NT2/D1 (cell line): ENCODE results near the gene FRAS1.
"Not testable (repeated sequence)": the region's sequence is repeated elsewhere in the genome, so short reads cannot be mapped to it uniquely, and the experiment has no call there.

Experiments used
- DNase-seq: peaks from one replicate; pipeline ENCODE4 v3.0.0-alpha.2; 2011; ENCODE audit warnings: low read depth, low spot score
- H3K27me3 ChIP-seq: 2 replicates; pipeline ENCODE4 v1.6.0; 2011; ENCODE audit warnings: mild to moderate bottlenecking; ENCODE audit not compliant: insufficient read length, insufficient read depth
- H3K36me3 ChIP-seq: 2 replicates; pipeline ENCODE4 v1.6.1; 2011; ENCODE audit warnings: mild to moderate bottlenecking, low read length, mixed read lengths; ENCODE audit not compliant: insufficient read depth, insufficient read length
- H3K4me1 ChIP-seq: 2 replicates; pipeline ENCODE4 v1.5.1; 2011; ENCODE audit not compliant: insufficient read depth, insufficient read length
- H3K4me3 ChIP-seq: 2 replicates; pipeline ENCODE4 v1.5.1; 2011; ENCODE audit warnings: low read depth; ENCODE audit not compliant: insufficient read length
- H3K9ac ChIP-seq: 2 replicates; pipeline ENCODE4 v1.6.0; 2011; ENCODE audit warnings: low read depth; ENCODE audit not compliant: insufficient read length
- H3K9me3 ChIP-seq: 2 replicates; pipeline ENCODE4 v1.5.1; 2011; ENCODE audit warnings: mild to moderate bottlenecking, low read length; ENCODE audit not compliant: insufficient read depth
- SUZ12 ChIP-seq: IDR thresholded peaks from 2 replicates; pipeline ENCODE4 v1.6.1; 2011; ENCODE audit not compliant: insufficient read length, insufficient read depth; ENCODE audit errors: extremely low read depth
- YY1 ChIP-seq: IDR thresholded peaks from 2 replicates; pipeline ENCODE4 v1.6.1; 2011; ENCODE audit not compliant: insufficient read length, insufficient read depth
- ZNF274 ChIP-seq: IDR thresholded peaks from 2 replicates; pipeline ENCODE4 v1.6.1; 2011; ENCODE audit warnings: mild to moderate bottlenecking, low read depth, low read length

The FRAS1 gene

DNA sequence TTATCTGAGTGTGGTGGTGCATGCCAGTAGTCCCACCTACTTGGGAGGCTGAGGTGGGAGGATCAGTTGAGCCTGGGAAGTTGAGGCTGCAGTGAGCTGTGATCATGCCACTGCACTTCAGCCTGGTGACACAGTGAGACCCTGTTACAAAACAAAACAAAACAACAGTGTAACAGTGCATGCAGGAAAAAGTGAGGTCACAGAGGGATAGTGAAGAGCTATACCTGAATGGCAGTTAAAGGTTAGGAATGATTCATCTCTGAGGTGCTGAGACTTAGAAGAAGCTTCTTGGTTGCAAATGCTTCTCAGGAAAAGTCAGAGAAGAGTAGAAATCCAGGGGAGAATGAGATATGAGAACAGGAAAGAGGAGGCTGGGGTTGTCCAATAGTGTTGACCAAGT, 178.7 kb downstream of the FRAS1 start:
- Histone ChIP-seq H3K4me1 (no peaks in the 10 kb centered on the region), H3K4me3 (no peak overlapping the region), H3K36me3 (no peaks in the 10 kb centered on the region), H3K27me3 (no peaks in the 10 kb centered on the region), H3K9ac (no peak overlapping the region), H3K9me3 (no peaks in the 10 kb centered on the region)
- DNase-seq, result no peak
- TF ChIP-seq ZNF274, result no peak
- no peak for TF ChIP-seq YY1
- no peak for TF ChIP-seq SUZ12

DNA sequence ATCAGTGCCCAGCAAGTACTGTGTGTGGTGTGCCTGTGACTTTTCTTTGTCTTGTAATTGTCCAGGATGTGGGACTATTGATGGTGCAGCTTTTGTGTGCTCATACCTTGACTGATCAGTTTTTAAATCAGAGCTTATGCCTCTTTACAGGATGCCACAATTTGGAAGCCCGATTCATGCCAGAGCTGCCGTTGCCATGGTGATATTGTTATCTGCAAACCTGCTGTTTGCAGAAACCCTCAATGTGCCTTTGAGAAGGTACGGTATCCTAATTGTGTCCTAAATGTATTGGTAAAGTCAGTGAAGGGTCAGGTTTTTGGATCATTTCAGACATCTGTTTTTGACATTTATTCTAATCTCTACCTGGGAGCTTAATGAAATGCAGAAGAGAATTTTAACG, 180.2 kb downstream of the FRAS1 start:
- H3K9ac ChIP-seq, result no peak overlapping the region
- no peaks in the 10 kb centered on the region for H3K4me1 ChIP-seq
- H3K36me3 ChIP-seq, result no peaks in the 10 kb centered on the region
- no peak for TF ChIP-seq ZNF274
- H3K4me3 ChIP-seq, result no peak overlapping the region
- DNase-seq, result no peak
- H3K27me3 ChIP-seq, result no peaks in the 10 kb centered on the region
- no peaks in the 10 kb centered on the region for H3K9me3 ChIP-seq

DNA sequence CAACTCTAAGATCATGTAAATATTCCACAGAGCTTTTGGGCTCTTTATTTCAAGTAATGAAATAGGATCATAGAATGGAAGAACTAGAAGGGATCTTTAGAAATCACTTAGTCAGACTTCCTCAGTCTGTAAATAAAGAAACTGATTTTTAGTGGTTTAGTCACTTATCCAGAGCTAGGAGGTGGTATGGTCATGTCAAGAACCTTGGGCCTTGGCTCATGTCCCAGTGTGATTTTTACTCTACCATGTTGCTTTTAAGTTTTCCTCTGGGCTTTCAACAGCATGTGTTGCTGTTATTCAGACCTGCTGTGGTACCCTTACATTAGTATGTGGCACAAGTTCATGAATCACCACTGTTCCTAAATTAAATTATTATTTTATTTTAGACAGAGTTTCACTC, 184.9 kb downstream of the FRAS1 start:
- Histone ChIP-seq H3K4me1 (no peaks in the 10 kb centered on the region), H3K9ac (no peak overlapping the region), H3K4me3 (no peak overlapping the region), H3K36me3 (no peaks in the 10 kb centered on the region), H3K9me3 (no peaks in the 10 kb centered on the region), H3K27me3 (no peaks in the 10 kb centered on the region)
- no peak for DNase-seq
- TF ChIP-seq ZNF274, result no peak
- TF ChIP-seq YY1, result no peak
- no peak for TF ChIP-seq SUZ12

DNA sequence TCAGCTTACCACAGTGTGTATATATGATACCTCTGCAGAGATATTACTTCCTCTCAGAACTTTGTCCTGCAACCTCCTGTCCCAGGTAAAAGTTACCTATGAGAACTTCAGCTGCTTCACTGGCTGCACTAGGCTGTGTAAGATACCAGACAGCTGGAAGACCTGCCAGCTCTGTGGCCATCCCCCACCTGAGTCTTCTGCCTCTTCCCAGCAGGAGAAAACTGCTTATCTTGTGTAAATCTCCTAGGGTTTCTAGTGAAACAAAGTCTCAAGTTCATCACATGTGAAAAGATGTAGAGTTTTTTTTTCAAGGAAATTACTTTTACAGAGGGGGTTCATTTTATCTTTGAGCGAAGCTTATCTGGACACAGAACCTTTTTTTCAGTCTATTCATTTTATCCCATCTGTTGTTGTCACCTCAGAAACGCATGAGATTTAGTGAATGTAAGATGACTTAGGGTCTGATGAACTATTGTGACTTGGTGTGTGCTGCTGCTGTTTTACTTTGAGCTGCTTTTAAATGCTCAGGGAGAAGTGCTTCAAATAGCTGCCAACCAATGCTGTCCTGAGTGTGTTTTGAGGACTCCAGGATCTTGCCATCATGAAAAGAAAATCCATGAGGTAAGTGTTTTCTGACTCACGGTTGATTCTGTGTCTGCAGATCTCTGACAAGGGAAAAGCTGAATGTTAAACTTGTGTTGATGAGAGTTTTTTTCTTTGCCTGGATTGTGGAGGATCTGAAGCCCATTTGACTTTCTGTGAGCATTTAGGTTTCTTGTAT, 187.8 kb downstream of the FRAS1 start:
- Histone ChIP-seq H3K4me1 (no peaks in the 10 kb centered on the region), H3K9ac (no peak overlapping the region), H3K4me3 (no peak overlapping the region), H3K36me3 (no peaks in the 10 kb centered on the region), H3K9me3 (no peaks in the 10 kb centered on the region), H3K27me3 (no peaks in the 10 kb centered on the region)
- TF ChIP-seq SUZ12 (no peak), ZNF274 (no peak), YY1 (no peak)
- no peak for DNase-seq

DNA sequence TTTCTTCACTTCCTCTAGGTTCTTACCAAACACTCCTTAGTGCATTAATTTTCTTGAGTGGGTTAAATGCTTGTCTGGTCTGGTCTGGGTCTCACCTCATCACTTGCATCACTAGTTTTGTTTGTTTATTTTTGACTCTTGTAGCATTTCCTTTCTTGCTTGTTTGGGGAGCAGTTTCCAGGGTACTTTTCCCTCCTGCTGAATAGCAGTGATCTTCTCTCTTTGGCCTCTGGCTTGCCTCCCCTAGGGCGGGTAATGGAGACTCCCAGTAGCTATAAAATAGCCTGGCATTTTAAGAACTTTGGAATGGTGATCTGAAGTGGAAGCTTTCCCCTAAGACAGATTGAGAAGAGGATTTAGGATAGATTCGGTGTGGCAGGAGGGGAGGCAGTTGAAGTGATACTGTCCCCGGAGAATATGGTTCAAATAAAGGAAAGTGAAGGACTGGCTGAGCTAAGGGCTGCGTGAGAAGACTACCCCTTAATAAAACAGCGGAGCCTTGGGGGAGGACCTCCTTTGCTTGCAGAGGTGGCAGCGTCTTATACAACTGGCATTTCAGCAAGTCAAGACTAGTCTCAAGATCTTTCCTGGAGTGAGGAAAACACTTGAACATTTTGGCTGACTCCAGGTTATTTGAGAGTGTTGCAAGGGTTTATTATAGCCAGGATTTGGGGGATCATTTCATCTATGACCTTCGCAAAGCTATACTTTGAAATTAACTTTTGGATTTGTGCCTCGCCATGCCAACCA, 190.6 kb downstream of the FRAS1 start:
- no peak for DNase-seq
- Histone ChIP-seq H3K27me3 (no peaks in the 10 kb centered on the region), H3K36me3 (peaks cover 3% of the 10 kb centered on the region), H3K9me3 (peaks cover 16% of the 10 kb centered on the region; the same call in 1 of the 2 replicates), H3K4me1 (no peaks in the 10 kb centered on the region), H3K4me3 (no peak overlapping the region), H3K9ac (no peak overlapping the region)
- TF ChIP-seq SUZ12 (no peak), YY1 (no peak), ZNF274 (no peak)

DNA sequence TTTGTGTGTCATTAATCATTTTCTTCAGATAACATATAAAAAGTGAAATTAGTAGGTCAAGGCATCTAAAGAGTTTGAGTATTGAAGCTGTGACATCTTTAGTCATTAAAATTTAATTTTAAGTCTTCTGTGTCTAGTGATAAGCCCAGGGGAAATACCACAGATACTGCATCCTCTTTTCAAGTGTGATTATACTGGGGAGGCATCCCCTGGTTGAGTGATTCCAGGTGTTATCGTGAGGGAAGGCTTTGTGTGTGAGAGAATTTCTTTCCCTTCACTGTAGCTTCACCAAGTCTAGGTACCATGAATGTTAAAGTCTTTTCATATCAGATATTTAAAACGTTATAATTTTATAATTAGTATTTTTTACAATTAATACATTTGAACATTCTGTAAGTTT, 193.4 kb downstream of the FRAS1 start:
- no peak overlapping the region for H3K9ac ChIP-seq
- H3K4me3 ChIP-seq, result no peak overlapping the region
- DNase-seq, result no peak
- H3K36me3 ChIP-seq, result peaks cover 11% of the 10 kb centered on the region
- H3K4me1 ChIP-seq, result no peaks in the 10 kb centered on the region
- TF ChIP-seq YY1 (no peak), SUZ12 (no peak), ZNF274 (no peak)
- H3K9me3 ChIP-seq, result peaks cover 26% of the 10 kb centered on the region; the same call in 1 of the 2 replicates
- H3K27me3 ChIP-seq, result no peaks in the 10 kb centered on the region

DNA sequence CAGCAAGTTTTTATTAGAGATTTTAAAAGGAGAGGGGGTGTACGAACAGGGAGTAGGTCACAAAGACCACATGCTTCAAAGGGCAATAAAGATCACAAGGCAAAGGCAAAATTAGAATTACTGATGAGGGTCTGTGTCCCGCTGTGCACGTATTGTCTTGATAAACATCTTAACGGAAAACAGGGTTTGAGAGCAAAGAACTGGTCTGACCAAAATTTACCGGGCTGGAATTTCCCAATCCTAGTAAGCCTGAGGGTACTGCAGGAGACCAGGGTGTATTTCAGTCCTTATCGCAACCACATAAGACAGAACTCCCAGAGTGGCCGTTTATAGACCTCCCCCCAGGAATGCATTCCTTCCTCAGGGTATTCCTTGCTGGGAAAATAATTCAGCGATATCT, 195.7 kb downstream of the FRAS1 start:
- H3K27me3 ChIP-seq, DNase-seq, H3K9ac ChIP-seq, H3K4me3 ChIP-seq, H3K4me1 ChIP-seq: not testable (repeated sequence)
- peaks cover 11% of the 10 kb centered on the region for H3K36me3 ChIP-seq
- H3K9me3 ChIP-seq, result peaks cover 26% of the 10 kb centered on the region; the same call in 1 of the 2 replicates
